PC-3 (cell line): ENCODE results near the gene NANS.

Experiments
- CTCF ChIP-seq: fragments of 300-600 bp; sonication (generic); conservative IDR thresholded peaks from 2 replicates; pipeline ENCODE4 v1.5.1; 2017; ENCODE audit warnings: antibody characterized with exemption, low read depth, mild to moderate bottlenecking, low read length
- EZH2 ChIP-seq: fragments of 300-600 bp; sonication (generic); IDR thresholded peaks from one replicate; pipeline ENCODE4 v1.6.1; 2017; ENCODE audit warnings: antibody characterized with exemption, mild to moderate bottlenecking, low read length; ENCODE audit not compliant: unreplicated experiment

- TF ChIP-seq CTCF (no peak), EZH2 (no peak)
These were observed 43.4 kb downstream of the NANS start for GRCh38 chr9:98099898-98100297.
